ENCODE measurements around the gene HAT1.

Gene HAT1

DNA sequence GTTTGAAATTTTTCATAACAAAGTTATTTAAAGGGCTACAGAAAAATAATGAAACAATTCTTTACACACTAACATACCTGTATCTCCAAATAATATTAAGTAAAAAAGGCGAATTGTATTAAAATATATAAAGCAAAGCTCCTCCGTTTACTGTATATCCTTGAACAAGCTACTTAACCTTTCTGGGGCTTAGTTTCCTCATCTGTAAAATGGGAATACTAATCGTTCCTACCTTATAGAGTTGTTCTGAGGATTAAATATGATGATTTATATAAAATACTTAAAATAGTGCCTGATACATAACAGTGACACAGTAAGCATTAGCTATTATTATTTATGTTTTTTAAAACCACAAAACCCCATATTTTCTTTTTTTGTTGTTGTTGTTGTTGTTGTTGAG, 41.5 kb upstream of the HAT1 start:
- DNase-seq = no peak
- TF ChIP-seq, protein P1, sequence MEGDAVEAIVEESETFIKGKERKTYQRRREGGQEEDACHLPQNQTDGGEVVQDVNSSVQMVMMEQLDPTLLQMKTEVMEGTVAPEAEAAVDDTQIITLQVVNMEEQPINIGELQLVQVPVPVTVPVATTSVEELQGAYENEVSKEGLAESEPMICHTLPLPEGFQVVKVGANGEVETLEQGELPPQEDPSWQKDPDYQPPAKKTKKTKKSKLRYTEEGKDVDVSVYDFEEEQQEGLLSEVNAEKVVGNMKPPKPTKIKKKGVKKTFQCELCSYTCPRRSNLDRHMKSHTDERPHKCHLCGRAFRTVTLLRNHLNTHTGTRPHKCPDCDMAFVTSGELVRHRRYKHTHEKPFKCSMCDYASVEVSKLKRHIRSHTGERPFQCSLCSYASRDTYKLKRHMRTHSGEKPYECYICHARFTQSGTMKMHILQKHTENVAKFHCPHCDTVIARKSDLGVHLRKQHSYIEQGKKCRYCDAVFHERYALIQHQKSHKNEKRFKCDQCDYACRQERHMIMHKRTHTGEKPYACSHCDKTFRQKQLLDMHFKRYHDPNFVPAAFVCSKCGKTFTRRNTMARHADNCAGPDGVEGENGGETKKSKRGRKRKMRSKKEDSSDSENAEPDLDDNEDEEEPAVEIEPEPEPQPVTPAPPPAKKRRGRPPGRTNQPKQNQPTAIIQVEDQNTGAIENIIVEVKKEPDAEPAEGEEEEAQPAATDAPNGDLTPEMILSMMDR (IDR thresholded peaks at IDR 0.05; ENCODE audit: low read depth, low read length, missing control alignments) = no peak
- in situ Hi-C loops (cut with HindIII; ENCODE audit: low pct_ligation_motif_present, low sequenced_read_pairs) = no loop called here
- Histone ChIP-seq H3K27ac (no peak overlapping the region), H3K36me3 (replicated peaks) (no peaks in the 10 kb centered on the region), H3K27me3 (replicated peaks) (no peaks in the 10 kb centered on the region), H3K4me3 (ENCODE audit: low read depth, low read length) (no peak overlapping the region)

DNA sequence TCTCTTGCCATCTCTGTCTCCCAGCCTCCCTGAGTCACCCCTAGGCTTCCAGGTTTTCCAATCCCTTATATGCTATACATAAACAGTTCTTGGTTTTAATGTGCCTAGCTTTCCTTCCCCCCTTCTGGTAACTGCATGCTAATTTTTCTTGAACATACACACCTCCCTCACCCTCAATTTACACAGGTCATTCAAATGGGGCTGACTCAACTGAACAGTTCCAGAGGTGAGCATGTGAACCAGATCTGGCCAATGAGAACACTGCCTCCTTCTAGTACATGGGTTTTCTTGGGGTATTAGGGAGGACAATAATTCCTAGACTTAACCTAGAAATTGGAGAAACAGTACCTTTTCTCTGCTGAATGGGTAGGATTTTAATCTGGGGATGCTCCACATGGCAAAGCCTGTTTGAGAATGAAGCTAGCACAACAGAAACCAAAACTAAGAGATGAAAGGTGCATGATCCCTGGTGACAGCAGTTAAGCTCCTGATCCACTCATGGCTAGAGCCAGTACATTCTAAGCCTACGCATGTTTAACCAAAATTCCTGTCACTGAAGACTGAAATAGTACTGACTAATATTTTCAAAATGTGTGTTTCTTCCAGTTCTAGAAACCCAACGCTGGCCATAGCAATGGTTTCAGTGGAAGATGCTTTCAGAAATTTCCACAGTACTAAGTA, 40.0 kb upstream of the HAT1 start:
- in situ Hi-C loops (cut with HindIII; ENCODE audit: low pct_ligation_motif_present, low sequenced_read_pairs) = no loop called here
- no peak for DNase-seq
- H3K4me3 ChIP-seq (ENCODE audit: low read depth, low read length) = no peak overlapping the region
- no peak overlapping the region for H3K27ac ChIP-seq
- no peaks in the 10 kb centered on the region for H3K36me3 ChIP-seq (replicated peaks)
- H3K27me3 ChIP-seq (replicated peaks) = no peaks in the 10 kb centered on the region
- TF ChIP-seq, protein P1 (IDR thresholded peaks at IDR 0.05; ENCODE audit: low read depth, low read length, missing control alignments) = no peak

DNA sequence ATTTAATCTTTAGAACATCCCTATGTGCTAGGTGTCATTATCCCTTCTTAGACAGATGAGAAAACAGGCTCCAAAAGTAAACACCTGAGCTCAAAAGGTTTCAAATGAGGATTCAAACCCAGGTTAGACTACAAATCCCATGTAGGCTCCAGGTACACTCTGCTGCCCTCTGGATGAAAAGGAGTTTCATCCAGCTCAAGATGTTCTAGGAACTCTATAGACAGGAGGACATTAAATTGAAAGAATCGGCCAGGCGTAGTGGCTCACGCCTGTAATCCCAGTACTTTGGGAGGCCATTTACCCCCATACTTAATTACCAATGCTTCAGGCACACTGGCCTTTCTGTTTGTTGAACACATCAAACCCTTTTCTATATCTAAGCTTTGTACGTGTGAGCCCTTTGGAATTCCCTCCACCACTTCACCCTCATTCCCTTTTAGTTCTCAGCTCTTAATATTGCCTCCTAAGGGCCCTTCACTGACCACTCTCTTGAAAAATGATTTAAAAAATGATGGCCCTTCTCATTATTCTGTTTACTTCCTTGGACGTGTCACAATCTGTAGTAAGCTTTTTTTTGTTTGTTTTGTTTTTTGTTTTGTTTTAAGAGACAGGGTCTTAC, 38.9 kb upstream of the HAT1 start:
- in situ Hi-C loops (cut with HindIII; ENCODE audit: low pct_ligation_motif_present, low sequenced_read_pairs) = no loop called here
- DNase-seq = no peak
- Histone ChIP-seq H3K4me3 (ENCODE audit: low read depth, low read length) (no peak overlapping the region), H3K27me3 (replicated peaks) (no peaks in the 10 kb centered on the region), H3K36me3 (replicated peaks) (no peaks in the 10 kb centered on the region), H3K27ac (no peak overlapping the region)
- TF ChIP-seq, protein P1 (IDR thresholded peaks at IDR 0.05; ENCODE audit: low read depth, low read length, missing control alignments) = no peak

DNA sequence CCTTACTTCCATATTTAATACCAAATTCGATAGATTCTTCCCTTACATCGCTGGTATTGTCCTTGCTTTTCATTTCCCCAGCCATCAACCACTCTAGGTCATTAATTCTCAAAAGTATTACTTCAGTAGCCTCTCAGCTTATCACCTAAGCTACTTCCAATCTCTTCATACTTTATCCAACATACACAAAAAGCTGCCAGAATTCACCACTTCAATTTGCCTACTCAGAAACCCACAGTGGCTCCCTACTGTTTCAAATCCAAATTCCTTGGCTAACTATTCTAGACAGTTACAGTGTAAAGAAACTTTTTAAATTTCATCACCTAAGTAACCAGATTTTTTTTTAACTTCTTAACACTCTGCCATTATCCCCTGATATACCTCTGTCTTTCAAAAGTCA, 32.9 kb upstream of the HAT1 start:
- no peak for DNase-seq
- H3K36me3 ChIP-seq (replicated peaks) = no peaks in the 10 kb centered on the region
- H3K27ac ChIP-seq = no peak overlapping the region
- H3K27me3 ChIP-seq (replicated peaks) = no peaks in the 10 kb centered on the region
- H3K4me3 ChIP-seq (ENCODE audit: low read depth, low read length) = no peak overlapping the region
- in situ Hi-C loops (cut with HindIII; ENCODE audit: low pct_ligation_motif_present, low sequenced_read_pairs) = no loop called here
- TF ChIP-seq, protein P1 (IDR thresholded peaks at IDR 0.05; ENCODE audit: low read depth, low read length, missing control alignments) = no peak

DNA sequence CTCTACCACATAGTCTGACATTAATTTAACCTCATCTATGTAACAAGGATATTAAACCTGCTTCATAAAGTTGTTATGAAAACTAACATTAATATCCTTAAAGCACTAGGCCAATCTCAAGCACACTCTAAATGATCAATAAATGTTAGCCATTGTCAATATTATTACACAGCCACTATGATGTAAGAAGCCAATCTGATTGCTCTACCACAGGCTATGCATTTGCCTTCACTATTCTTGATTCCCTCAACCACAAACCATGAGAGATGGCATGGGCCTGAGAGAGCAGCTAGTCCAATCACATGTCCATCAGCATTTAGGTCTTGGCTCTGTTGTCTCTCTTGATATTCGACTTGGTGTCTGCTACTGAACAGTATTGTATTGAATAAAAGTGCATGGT, 32.5 kb upstream of the HAT1 start:
- no peaks in the 10 kb centered on the region for H3K27me3 ChIP-seq (replicated peaks)
- no peak for DNase-seq
- H3K27ac ChIP-seq = no peak overlapping the region
- TF ChIP-seq, protein P1 (IDR thresholded peaks at IDR 0.05; ENCODE audit: low read depth, low read length, missing control alignments) = no peak
- H3K4me3 ChIP-seq (ENCODE audit: low read depth, low read length) = no peak overlapping the region
- H3K36me3 ChIP-seq (replicated peaks) = no peaks in the 10 kb centered on the region
- in situ Hi-C loops (cut with HindIII; ENCODE audit: low pct_ligation_motif_present, low sequenced_read_pairs) = no loop called here
